ENCODE measurements around the gene PAQR6.
"Not testable (repeated sequence)": the region's sequence is repeated elsewhere in the genome, so short reads cannot be mapped to it uniquely, and the experiment has no call there.

PAQR6 gene

DNA sequence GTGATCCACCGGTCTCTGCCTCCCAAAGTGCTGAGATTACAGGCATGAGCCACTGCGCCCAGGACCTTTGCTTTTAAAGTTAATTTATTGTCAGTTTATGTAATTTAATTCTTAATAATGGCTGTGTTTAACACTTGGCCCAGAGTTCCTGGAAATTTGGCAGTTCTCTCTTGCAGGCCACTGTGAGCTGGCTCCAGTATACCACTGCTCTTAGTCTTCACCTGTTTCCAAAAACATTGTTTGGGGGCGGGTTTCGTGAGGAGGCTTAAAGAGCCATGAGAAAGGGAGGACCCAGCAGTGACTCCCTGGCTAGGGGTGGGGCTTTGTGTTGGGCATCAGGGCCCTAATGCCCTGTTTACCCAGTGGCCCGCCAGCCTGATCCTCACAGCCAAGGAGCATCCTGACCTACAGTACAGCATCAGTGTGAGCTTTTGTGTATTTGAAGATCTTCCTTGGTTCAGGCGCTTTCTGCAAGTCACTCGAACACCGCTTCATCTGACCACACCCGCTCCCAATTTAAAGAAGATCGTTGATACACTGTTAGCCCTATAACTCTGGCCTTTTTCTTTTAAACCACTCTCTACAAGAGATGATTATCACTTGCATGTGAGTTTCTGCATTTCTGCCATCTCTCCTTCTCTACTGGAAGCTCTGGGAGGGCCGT lies 17.9 kb downstream of the PAQR6 start:
- no peak for DNase-seq

DNA sequence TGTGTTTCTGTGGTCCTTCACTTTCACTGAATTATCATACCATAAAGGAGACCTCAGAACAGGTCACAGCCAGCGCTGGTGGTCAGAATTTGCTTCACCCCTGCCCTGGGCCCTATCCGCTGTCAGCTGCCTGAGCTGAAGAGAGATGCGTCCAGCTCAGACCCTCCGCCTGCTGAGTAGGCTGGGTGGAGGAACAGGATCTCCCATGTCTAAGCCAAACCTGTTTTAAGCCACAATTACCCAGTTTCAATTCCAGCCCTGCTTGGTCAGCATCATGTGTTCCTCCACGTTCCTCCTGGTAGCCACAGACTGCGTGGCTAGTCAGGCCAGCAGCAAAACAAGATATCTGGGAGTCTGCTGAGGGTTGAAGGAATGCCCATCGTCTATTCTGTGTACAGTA lies 19.4 kb downstream of the PAQR6 start:
- no peak for DNase-seq

DNA sequence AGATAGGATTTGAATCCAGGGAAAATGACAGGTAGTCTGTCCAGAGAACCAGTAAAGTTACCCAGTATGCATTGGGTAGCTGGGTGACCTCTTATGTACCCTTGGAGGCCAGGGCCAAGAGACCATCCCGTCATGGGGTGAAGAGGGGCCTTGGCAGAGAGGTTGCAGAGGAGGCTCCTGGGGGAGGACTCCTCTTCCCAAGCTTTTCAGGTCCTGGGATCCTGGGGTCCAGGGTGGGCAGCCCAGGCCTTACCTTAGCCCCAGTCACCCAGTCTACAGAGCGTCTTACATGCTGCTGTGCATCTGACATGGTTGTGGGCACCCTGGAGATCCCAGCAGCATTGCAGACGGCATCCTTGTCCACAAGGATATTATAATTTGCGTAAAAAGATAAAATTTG lies 21.1 kb downstream of the PAQR6 start:
- DNase-seq, result no peak

DNA sequence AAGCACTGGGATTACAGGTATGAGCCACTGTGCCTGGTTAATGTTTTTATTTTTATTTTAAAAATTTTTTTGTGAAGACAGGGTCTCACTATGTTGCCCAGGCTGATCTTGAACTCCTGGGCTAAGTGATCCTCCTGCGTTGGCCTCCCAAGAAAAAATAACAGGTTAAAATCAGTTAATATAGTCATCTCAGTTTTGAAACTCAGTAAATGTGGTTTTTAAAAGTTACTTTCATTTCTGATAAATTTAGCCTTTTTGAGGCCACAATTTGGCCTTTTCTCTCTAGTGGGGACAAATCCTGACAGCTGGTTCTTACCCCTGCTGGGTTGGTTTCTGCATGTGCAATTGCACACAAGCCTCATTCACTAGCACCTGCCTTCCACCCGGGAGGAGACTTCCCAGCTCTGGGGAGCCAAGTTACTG lies 21.7 kb downstream of the PAQR6 start:
- no peak for DNase-seq

DNA sequence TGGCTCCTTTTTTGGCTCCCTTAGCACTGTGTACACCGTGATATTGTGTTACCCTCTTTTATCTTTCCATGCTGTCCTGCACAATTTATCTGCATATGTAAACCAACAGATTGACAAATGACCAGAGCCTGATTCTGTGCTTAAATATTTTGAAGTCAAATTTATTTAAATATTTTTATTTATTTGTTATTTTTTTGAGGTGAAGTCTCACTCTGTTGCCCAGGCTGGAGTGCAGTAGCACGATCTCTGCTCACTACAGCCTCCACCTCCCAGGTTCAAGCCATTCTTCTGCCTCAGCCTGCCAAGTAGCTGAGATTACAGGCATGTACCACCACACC lies 22.2 kb downstream of the PAQR6 start:
- no peak for DNase-seq

DNA sequence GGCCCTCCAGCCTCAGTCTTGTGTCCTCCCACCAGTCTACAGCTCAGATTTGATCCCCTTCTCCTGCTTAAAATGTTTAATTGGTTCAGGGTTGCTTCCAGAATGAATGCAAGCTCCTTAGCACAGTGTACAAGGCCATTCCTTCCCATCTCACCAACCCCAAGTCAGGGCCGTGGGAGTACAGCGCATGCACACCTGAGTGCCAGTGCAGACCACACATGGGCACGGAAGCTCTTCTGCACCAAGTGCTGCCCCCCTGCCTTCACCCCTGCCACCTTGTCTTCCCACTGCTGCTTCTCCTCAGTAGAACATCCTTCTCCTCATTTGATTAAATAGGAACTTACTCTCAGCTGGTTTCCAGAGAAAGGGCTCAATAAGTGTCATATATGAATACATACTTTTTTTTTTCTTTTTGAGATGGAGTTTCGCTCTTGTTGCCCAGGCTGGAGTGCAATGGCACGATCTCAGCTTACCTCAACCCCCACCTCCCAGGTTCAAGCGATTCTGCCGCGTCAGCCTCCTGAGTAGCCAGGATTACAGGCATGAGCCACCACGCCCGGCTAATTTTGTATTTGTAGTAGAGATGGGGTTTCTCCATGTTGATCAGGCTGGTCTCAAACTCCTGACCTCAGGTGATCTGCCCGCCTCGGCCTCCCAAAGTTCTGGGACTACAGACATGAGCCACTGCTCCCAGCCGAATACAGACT lies 25.7 kb downstream of the PAQR6 start:
- DNase-seq, result no peak

DNA sequence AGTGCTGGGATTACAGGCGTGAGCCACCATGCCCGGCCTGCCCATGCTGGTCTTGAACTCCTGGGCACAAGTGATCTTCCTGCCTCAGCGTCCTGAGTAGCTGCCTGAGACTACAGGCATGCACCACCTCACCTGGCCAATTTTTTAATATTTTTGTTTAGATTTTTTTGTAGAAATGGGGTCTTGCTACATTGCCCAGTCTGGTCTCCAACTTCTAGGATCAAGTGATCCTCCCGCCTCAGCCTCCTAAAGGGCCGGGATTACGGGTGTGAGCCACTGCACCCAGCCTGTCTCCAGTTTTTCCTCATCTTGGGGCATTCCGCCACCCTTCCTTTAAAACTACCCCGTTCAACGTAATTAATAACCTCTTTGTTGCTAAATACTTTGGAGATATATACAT lies 27.6 kb downstream of the PAQR6 start:
- no peak for DNase-seq

DNA sequence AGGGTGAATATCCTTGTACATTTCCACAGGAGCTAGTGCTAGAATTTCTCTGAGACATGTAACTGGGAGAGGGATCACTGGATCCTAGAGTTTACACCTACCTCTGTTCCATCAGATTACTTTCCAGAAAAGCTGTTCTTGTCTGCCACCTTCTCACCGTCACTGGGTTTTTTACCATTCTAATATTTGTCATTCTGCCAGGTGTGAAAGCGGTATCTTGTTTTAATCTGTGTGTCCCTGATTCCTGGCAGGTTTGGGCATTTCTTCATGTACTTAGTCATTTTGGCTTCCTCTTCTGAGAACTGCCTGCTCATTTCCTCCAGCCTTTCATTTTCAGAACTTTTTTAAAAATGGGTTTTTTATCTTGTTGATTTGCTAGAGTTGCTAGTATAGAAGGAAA lies 30.0 kb downstream of the PAQR6 start:
- peak in 1 of 2 donors; percentile 48 for DNase-seq

DNA sequence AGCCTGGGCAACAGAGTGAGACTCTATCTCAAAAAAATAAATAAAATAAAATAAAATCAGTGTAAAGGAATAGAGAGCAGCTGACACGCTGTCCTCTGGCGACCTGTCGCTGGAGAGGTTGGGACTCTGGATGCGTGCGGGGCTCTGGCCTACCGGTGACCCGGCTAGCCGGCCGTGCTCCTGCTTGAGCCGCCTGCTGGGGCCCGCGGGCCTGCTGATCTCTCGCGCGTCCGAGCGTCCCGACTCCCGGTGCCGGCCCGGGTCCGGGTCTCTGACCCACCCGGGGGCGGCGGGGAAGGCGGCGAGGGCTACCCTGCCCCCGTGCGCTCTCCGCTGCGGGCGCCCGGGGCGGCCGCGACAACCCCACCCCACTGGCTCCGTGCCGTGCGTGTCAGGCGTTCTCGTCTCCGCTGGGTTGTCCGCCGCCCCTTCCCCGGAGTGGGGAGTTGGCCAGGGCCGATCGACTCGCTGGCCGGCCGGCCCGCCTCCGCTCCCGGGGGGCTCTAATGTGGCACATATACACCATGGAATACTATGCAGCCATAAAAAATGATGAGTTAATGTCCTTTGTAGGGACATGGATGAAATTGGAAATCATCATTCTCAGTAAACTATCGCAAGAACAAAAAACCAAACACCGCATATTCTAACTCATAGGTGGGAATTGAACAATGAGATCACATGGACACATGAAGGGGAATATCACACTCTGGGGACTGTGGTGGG lies 31.3 kb downstream of the PAQR6 start:
- DNase-seq, result not testable (repeated sequence)

DNA sequence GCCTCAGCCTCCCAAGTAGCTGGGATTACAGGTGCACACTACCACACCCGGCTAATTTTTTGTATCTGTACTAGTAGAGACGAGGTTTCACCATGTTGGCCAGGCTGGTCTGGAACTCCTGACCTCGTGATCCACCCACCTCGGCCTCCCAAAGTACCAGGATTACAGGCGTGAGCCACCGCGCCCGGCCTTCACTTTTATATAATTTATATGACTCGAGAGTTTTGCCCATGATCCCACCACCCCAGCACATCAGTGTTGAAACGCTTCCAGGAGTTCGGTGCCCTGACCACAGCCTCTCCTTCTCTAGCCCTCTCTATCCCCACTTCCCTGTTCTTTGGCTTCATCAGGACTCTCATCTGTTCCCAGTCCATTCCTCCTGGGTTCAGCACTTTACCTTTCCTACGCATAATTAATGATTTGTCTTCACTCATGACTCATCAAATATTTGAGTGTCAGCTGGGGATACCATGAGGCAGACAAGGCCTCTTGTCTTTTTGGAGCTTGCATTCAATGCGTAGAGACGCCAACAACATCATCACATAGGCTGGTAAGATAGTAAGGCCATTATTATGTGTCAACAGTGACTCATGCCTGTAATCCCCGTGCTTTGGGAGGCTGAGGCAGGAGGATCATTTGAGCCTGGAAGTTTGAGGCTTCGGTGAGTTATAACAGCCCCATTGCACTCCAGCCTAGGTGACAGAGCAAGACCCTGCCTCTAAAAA lies 33.7 kb downstream of the PAQR6 start:
- no peak for DNase-seq

DNA sequence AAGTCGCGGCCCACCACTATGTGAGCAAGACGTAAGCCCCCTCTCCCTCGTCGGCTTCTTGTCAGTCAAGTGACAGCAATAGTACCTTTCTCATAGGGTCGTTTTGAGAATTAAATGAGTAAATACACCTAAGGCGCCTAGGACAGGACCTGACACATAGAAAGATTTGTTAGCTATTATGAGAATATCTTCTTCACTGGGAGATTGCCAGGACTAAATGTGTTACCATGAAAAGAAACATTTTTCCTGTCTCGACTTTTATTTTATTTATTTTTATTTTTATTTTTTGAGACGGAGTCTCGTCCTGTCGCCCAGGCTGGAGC lies 34.3 kb downstream of the PAQR6 start:
- no peak for DNase-seq

DNA sequence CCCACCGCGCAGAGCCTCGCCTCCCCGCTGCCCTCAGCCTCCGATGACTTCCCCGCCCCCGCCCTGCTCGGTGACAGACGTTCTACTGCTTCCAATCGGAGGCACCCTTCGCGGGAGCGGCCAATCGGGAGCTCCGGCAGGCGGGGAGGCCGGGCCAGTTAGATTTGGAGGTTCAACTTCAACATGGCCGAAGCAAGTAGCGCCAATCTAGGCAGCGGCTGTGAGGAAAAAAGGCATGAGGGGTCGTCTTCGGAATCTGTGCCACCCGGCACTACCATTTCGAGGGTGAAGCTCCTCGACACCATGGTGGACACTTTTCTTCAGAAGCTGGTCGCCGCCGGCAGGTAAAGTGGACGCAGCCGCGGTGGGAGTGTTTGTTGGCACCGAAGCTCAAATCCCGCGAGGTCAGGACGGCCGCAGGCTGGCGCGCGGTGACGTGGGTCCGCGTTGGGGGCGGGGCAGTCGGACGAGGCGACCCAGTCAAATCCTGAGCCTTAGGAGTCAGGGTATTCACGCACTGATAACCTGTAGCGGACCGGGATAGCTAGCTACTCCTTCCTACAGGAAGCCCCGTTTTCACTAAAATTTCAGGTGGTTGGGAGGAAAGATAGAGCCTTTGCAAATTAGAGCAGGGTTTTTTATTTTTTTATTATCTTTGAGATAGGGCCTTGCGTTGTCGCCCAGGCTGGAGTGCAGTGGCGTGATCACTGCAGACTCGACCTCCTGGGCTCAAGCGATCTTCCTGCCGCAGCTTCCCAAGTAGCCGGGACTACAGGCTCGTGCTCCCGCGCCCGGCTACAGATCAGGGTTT lies 34.8 kb downstream of the PAQR6 start, which contains the start of gene PMF1:
Gene PMF1, plus strand, starts transcription at position 175 of the 811 bp plus-strand sequence. Its CDS starts 9 bp downstream, at position 184.
- DNase-seq, result peak; percentile 95

DNA sequence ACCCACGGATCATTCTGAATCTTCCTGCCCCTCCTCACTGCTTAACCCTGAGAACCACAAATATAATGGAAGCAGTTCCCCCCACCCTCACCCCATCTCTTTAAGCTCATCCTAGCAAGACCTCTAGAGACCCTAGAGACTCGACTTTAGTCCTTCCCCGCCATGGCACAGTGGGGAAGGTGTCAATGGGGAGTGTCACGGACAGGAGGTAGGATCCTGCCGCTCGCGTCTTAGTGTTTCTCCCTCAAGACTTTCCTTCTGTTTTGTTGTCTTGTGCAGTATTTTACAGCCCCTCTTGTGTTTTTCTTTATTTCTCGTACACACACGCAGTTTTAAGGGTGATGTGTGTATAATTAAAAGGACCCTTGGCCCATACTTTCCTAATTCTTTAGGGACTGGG lies 35.7 kb downstream of the PAQR6 start:
- no peak for DNase-seq

DNA sequence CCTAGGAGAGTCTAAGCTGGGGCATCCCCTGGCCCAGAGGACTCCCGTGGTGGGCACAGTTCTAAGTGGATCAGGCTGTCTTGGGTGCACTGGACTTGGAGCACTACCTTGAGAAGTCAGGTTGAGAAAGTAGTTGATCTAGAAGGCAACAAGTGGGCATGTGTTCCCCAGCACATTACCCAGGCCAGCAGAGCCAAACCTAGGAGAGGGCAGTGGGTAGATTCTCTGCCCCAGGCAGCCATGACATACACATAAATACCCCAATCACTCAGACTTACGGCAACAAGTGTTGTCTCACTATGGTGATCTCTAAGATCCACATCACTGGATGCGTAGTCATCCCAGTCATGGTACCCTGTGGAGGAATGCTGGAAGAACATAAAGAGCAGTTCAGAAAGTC lies 36.6 kb downstream of the PAQR6 start:
- DNase-seq, result no peak

DNA sequence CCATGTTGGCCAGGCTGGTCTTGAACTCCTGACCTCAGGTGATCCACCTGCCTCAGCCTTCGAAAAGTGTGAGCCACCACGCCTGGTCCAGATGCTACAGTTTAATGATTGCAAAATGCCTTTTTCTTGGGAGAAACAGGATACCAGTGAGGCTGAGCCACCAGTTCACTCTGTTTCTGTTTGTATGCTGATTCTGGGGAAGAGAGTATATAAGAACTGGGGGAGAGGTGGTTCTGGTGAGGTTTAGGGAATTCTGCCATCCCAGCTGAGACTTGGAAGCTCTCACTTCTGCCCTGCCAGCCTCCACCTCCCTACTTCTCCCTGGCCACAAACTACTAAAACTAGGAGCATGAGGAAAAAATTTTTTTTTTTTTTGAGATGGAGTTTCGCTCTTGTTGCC lies 43.2 kb downstream of the PAQR6 start:
- DNase-seq, result no peak

DNA sequence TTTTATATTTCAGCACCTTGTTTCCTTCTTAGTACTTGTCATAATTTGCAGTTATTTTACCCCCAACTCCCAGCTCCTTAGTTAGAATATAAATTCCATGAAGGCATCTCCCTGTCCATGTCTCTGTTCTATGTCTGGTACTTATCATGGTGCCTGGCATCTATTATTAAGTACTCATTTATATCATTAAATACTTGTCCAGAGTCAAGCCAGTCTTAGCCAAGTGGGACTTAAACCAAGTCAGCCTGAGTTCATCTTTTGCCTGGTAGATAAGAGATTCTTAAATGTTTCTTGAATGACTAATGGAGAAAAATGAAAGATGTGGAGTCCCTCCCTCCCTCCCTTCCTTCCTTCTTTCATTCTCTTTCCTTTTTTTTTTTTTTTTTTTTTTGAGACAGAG lies 44.5 kb downstream of the PAQR6 start:
- DNase-seq, result no peak

DNA sequence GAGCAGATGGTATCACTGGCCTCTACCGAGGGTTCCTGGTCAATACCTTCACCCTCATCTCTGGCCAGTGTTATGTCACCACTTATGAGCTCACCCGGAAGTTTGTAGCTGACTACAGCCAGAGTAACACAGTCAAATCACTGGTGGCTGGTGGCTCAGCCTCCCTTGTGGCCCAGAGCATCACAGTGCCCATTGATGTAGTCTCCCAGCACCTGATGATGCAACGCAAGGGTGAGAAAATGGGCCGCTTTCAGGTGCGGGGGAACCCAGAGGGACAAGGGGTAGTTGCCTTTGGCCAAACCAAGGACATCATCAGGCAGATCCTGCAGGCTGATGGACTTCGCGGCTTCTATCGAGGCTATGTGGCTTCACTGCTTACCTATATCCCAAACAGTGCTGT lies 47.8 kb downstream of the PAQR6 start:
- DNase-seq, result no peak

DNA sequence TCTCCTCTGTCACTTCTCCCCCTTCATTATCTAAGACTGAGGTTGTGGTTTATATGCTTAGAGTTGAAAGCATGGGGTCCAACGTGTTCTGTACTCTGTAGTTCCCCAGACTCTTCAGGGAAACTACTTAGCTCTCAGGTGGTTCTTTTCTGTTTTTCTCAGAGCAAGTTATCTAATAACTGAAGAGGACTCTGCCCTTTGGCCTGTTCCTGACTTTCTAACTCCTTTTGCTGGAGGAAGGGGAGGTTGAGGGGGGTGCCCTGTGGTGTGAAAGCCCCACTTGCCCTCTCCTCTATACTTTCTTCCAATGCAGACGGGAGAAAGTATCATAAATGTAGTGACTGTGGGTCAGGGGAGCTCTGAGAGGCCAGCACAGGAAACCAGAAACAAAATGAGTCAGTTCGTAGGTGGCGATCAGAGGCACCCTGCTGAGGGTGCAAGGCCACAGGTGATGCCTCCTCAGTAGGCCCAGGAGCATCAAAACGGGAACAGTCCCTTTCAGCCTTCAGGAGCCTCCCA lies 49.0 kb downstream of the PAQR6 start:
- no peak for DNase-seq

DNA sequence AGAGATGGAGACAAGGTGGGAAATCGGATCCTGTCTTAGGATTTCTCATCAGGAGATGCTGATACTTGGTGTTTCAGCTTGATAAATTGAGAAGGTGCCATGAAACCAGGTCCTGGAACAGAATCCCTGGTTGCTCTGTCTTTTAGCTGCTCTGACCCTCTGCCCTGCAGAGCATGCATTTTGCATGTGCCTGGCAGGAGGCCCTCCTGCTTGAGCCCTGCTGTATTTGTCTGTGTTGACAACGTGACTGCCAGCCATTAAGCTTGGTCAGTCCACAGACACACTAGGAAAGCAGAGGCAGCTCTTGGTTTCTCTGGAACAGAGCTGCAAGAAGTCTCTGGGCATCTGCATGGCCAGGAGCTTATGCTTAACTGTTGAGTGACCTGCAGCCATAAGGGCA lies 51.4 kb downstream of the PAQR6 start:
- no peak for DNase-seq

DNA sequence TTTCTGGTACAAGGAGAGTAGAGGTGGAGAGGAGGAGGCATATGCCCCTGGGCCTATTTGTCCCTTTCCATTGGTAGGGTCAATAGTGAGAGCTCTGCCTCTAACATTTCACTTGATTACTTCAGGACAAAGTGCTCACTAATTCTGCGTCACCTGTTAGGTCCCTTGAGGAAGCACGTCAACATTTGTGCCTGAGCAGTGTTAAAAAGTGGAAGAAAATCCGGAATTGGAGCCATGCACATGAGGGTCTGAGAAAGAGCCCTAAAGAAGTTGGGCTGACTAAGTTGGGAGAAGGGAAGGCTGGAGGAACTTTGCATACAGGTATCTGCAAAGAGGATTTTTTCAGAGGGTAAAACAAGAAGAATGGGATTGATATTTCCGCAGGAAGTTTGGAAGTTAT lies 52.0 kb downstream of the PAQR6 start:
- no peak for DNase-seq

DNA sequence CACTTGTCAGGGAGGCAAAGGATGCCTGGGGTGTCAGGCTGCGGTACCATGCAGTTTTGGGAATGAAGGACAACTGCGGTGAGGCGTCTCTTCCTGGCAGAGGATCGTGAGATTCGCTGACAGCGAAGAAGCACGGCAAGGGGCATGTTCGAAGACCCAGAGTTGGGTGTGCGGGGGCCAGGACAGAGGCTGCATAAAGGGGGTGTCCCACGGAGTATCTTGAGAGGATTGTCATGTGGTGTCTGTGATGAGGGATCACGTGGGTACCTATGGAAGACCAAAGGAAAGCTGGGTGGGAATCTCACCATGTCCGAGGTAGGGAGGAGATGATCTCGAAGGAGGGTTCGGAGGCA lies 53.6 kb downstream of the PAQR6 start:
- DNase-seq, result peak in 1 of 2 donors; percentile 15

DNA sequence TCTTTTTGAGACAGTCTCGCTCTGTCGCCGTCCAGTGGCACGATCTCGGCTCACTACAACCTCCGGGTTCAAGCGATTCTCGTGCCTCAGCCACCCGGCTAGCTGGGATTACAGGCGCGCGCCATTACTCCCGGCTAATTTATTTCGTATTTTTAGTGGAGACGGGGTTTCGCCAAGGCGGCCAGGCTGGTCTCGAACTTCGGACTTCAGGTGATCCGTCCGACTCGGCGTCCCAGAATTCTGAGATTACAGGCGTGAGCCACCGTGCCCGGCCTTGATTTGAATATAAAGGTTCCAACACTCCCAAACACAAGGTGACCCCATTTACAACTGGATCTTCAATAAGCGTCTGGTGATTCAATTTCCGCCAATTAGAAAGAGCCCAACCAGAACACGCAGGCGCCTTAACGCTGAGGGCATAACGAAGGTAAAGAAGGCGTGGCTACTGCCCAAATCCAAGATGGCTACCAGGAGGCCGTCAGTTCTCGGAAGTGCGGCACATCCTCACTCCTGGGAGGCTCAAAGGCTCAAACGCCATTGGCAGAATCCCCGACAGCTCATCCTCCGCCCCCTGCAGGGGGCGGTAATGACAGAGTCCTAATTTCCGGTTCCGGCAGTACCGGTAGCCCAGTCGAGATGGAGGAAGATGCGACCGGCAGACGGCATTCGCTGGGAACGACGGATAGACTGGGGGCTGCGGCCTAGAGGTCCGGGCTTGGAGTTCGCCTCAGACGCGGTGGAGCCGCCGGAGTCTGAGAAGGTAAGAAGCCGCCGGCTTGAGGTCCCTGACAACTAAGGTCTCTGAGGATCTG lies 54.2 kb downstream of the PAQR6 start, which contains the start of gene SLC25A44:
Gene SLC25A44, plus strand, starts transcription at position 617 of the 812 bp plus-strand sequence. CDS start 5,744 bp downstream, outside the sequence.
- peak; percentile 98 to 99 for DNase-seq

All from CD4-positive, alpha-beta T cell treated with Interleukin-1 beta for 1 hour (primary cell).